Heart right ventricle (tissue), 16 donors: ENCODE measurements around the gene GRWD1. TPM values are rescaled to one million over a fixed set of nuclear protein-coding genes. Genes with fewer than 3 reads are reported as not detected.
A peak's percentile ranks its signal among the peaks of the same experiment; 100 is the strongest.

Experiments
- ATAC-seq, 8 donors: fragments of 200-7000 bp; cut with Tn5 transposase; one replicate each; pipeline ENCODE4 v1.9.1; 2020; ENCODE audit warnings: mild to moderate bottlenecking in 8 of 8, moderate library complexity in 8 of 8, moderate number of reproducible peaks in 1 of 8
- DNase-seq, 2 donors: peaks; one replicate each; pipeline ENCODE4 v3.0.0-alpha.2; 2020
- H3K27ac ChIP-seq, 10 donors: fragments of 200-600 bp; sonication (generic) in 2 of 10; one replicate each; pipeline versions ENCODE4 v1.5.0 to v1.8.0; 2020 to 2022; ENCODE audit warnings: mild to moderate bottlenecking in 3 of 10
- H3K27me3 ChIP-seq, 7 donors: fragments of 200-600 bp; one replicate each; pipeline ENCODE4 v1.8.0; 2021 to 2022; ENCODE audit warnings: mild to moderate bottlenecking in 2 of 7
- H3K36me3 ChIP-seq, 9 donors: fragments of 200-600 bp; sonication (generic) in 1 of 9; one replicate each; pipeline versions ENCODE4 v1.5.0 to v1.8.0; 2020 to 2022; ENCODE audit warnings: mild to moderate bottlenecking in 2 of 9
- H3K4me1 ChIP-seq, 9 donors: fragments of 200-600 bp; sonication (generic) in 1 of 9; one replicate each; pipeline versions ENCODE4 v1.5.0 to v1.8.0; 2020 to 2022; ENCODE audit warnings: mild to moderate bottlenecking in 4 of 9
- H3K4me3 ChIP-seq, 10 donors: fragments of 200-600 bp; sonication (generic) in 2 of 10; one replicate each; pipeline versions ENCODE4 v1.5.0 to v1.8.0; 2020 to 2022; ENCODE audit warnings: mild to moderate bottlenecking in 7 of 10, moderate library complexity in 2 of 10
- H3K9me3 ChIP-seq, 11 donors: fragments of 200-600 bp in 10 of 11; sonication (generic) in 2 of 11; one replicate each; pipeline versions ENCODE4 v1.5.0 to v1.8.0; 2013 to 2022; ENCODE audit warnings: mild to moderate bottlenecking in 2 of 11, control low read depth in 1 of 11, moderate library complexity in 1 of 11
- CTCF ChIP-seq, 9 donors: fragments of 200-600 bp; sonication (generic) in 2 of 9; IDR thresholded peaks; one replicate each; pipeline versions ENCODE4 v1.5.0 to v1.8.0; 2021 to 2022; ENCODE audit warnings: antibody characterized with exemption in 9 of 9, mild to moderate bottlenecking in 5 of 9, moderate library complexity in 1 of 9
- WGBS, 2 donors: extraction: QIAGEN DNeasy Blood & Tissue Kit; methylation state at CpG; one replicate each; pipeline ENCODE4 v1.1.7; 2013; ENCODE audit warnings: inconsistent platforms in 1 of 2; 5-methylcytosine and 5-hydroxymethylcytosine counted together
- intact Hi-C, 10 donors: fragments of 100-400 bp; cut with DNase I; formaldehyde crosslinking; loops; one replicate each; pipeline versions ENCODE4 v1.11.1 to v1.14.2; 2022
- polyA plus RNA-seq, 2 donors: library from polyadenylated mRNA; stranded (reverse); fragments of 200-250 nt; gene quantifications; one replicate each; pipeline ENCODE4 v1.2.3, GENCODE V29; 2013
- total RNA-seq, 10 donors: library from RNA; stranded (reverse); fragmentation: NEBNext Ultra II Directional in 3 of 10; extraction: Animal tissue kit (Norgen Biotek cat#: 25700) in 3 of 10; gene quantifications; one replicate each; pipeline versions ENCODE4 v1.2.1 to v1.2.4, GENCODE V29; 2021 to 2023
- donor health status: Arrhythmogenic right ventricular cardiomyopathy.
- donor health status: ischemic (EF 13 %, LVEDD 7.1; RV severe dilation, severe dysfunction).
- donor health status: healthy with polysubstance abuse.
- donor health status: DM: no; HTN: yes; CAD: no.
- donor health status: DM: no; HTN: no; CAD: no.
- donor health status: ischemic (EF 25% LVEDD 6.9; RV normal size, moderate dysfunction).
- donor health status: ischemic (EF 25% LVEDD 5.7; RV mildly dilated, moderate dysfunction).
- donor health status: healthy.
- donor health status: DM: yes; HTN: yes; CAD: no.
- donor health status: Ischemic cardiomyopathy.
- donor health status: ischemic (EF 35%, LVEDD 5.7; RV mildly dilated, moderate dysfunction).
- donor health status: nonischemic (EF 11% LVEDD 7.7; RV severe dilation, severe dysfunction).
- donor health status: DM: yes; HTN: yes; CAD: no.
- donor health status: PGD.
- donor health status: ischemic (EF 29% LVEDD 5.4; RV normal size, mild dysfunction).
- donor health status: nonischemic (EF 23%, LVEDD 6.1; RV moderate dilation, normal function).

The GRWD1 gene
- total and polyA plus RNA-seq, 12 donors: 5.6 to 26.2 (median 17.0) TPM

DNA sequence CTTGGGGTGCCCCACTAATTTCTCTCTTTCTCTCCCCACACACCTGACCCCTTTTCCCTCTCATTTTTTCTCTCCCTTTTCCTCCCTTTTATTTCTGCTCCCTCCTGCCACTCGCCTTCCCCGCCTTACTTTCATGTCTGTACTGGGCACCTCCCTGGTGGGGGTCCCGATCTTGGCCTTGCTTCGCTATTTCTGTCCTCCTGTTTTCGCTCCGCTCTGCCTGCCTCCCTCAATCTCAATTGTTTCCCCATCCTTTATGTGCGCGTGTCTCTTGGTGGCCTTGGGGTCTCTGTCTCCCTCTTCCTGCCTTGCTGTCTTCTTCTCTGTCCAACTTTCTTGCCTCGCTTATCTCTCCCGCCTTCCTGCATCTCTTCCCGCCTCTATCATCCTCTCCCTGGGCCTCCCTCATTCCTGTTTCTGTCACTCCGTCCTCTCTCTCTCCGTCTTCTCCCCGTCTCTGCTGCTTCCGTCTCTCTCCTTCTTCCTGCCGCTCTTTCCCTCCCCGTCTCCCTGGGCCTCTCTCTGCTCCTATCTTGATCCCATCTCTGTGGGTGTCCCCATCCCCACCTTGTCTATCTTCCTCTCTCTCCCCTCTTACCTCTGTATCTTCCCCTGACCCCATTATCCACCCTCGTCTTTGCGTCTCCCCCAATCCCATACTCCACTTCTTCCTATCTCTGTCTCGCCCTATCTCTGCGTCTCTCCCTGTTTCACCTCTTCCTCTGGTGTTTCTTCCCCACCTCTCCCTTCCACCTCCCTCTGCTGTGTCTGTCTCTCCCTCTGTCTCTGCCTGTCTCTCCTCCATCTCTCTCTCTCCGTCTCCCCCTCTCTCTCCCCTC is 48.3 kb upstream of the GRWD1 start:
- no peaks in the 10 kb centered on the region for H3K36me3 ChIP-seq
- H3K27ac ChIP-seq: peak overlapping the region in 2 of 10 donors; percentile 50 to 68
- intact Hi-C loops: no loop called here
- WGBS, 2 donors: 24 to 26% methylated on average over 22 of the region's 22 CpGs
- TF ChIP-seq CTCF (IDR thresholded peaks at IDR 0.05): no peak
- H3K9me3 ChIP-seq: no peaks in the 10 kb centered on the region
- peaks cover 25 to 68% (median 56%) of the 10 kb centered on the region in 7 donors for H3K27me3 ChIP-seq
- H3K4me3 ChIP-seq: peak overlapping the region in 9 of 10 donors; percentile 10 to 48 (median 41)
- ATAC-seq (no peak), DNase-seq (no peak)
- H3K4me1 ChIP-seq: peaks cover 0 to 42% (median 18%) of the 10 kb centered on the region in 9 donors

GRCh38 chr19:48398102-48398374 is 47.7 kb upstream of the GRWD1 start:
- DNase-seq (no peak), ATAC-seq (no peak)
- Histone ChIP-seq H3K9me3 (no peaks in the 10 kb centered on the region), H3K27me3 (peaks cover 25 to 63% (median 51%) of the 10 kb centered on the region in 7 donors), H3K36me3 (no peaks in the 10 kb centered on the region), H3K4me1 (peaks cover 0 to 42% (median 18%) of the 10 kb centered on the region in 9 donors), H3K4me3 (peak overlapping the region in 9 of 10 donors; percentile 10 to 48 (median 41)), H3K27ac (peak overlapping the region in 2 of 10 donors; percentile 50 to 68)
- WGBS, 2 donors: 1 to 2% methylated on average over 17 of the region's 17 CpGs
- no peak for TF ChIP-seq CTCF (IDR thresholded peaks at IDR 0.05)
- intact Hi-C loops: no loop called here

GRCh38 chr19:48398375-48399235 is 47.2 kb upstream of the GRWD1 start:
- WGBS, 2 donors: 7 to 9% methylated on average over 55 to 104 of the region's 104 CpGs
- Histone ChIP-seq H3K36me3 (no peaks in the 10 kb centered on the region), H3K4me1 (peaks cover 0 to 39% (median 15%) of the 10 kb centered on the region in 9 donors), H3K4me3 (peak overlapping the region in 9 of 10 donors; percentile 10 to 48 (median 43)), H3K27ac (peak overlapping the region in 4 of 10 donors; percentile 26 to 68 (median 44)), H3K27me3 (peaks cover 25 to 57% (median 45%) of the 10 kb centered on the region in 7 donors), H3K9me3 (no peaks in the 10 kb centered on the region)
- ATAC-seq (peak; percentile 44 to 78 (median 64)), DNase-seq (peak; percentile 52 to 82)
- intact Hi-C loops: no loop called here
- TF ChIP-seq CTCF (IDR thresholded peaks at IDR 0.05): no peak

DNA sequence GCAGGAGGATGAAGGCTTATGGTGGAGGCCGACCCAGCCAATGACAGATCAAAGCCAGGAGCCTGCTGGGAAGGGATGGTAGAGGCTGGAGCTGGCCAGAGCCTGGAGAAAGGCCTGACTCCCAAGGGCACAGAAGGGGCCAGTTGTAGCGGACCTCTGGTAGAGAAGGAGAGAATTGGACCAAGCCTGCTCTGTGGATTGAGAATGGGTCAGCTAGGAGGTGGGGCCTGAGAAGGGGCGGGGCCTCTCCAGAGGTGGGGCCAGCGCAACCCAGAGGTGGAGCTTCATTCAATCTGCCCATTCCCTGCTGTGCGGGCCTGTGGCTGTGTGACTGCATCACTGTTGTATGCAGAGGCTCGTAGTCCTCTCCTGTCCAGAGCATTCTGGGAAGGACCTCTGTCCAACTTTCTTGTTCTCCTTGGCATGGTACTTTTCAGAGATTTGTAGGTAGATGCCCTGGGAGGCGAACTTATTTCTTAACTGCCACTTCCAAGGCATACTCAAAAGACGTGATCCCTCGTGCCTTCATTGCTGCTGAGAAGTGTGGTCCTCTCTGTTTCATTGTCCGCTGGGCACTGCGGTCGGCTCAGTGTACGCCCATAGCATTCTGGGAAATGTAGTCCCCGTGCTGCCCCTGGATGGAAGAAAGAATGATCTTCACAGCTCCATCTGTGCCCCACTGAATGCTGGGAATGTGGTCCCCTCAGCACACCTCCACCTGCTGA is 45.6 kb upstream of the GRWD1 start:
- 36 to 43% methylated on average over 14 of the region's 14 CpGs for WGBS, 2 donors
- H3K27ac ChIP-seq: peak overlapping the region in 4 of 10 donors; percentile 2 to 25 (median 4)
- H3K9me3 ChIP-seq: no peaks in the 10 kb centered on the region
- peaks cover 0 to 30% (median 3%) of the 10 kb centered on the region in 9 donors for H3K4me1 ChIP-seq
- no peak for TF ChIP-seq CTCF (IDR thresholded peaks at IDR 0.05)
- H3K36me3 ChIP-seq: no peaks in the 10 kb centered on the region
- H3K27me3 ChIP-seq: peaks cover 17 to 41% (median 29%) of the 10 kb centered on the region in 7 donors
- peak overlapping the region in 6 of 10 donors; percentile 4 to 30 (median 14) for H3K4me3 ChIP-seq
- ATAC-seq: peak; percentile 54 to 75 (median 72)
- peak; percentile 49 to 62 for DNase-seq
- intact Hi-C loops: no loop called here
